DMS53 treated with DMSO at 0.1 percent for 48 hours (cell line): ENCODE measurements around the gene CD300A.

Experiments used
- DNase-seq: peaks from one replicate; lab custom pipeline; 2025; ENCODE audit not compliant: unreplicated experiment; lab: John Stamatoyannopoulos, UW

Gene CD300A

GRCh38 chr17:74439691-74440567 lies 26.5 kb upstream of the CD300A start:
- no peak for DNase-seq

GRCh38 chr17:74441537-74441936 lies 24.9 kb upstream of the CD300A start:
- DNase-seq: no peak

- DNase-seq: no peak
Measured at GRCh38 chr17:74442291-74442669, 24.2 kb upstream of the CD300A start.

GRCh38 chr17:74442670-74443515 lies 23.5 kb upstream of the CD300A start:
- peak; percentile 82 for DNase-seq

DNA sequence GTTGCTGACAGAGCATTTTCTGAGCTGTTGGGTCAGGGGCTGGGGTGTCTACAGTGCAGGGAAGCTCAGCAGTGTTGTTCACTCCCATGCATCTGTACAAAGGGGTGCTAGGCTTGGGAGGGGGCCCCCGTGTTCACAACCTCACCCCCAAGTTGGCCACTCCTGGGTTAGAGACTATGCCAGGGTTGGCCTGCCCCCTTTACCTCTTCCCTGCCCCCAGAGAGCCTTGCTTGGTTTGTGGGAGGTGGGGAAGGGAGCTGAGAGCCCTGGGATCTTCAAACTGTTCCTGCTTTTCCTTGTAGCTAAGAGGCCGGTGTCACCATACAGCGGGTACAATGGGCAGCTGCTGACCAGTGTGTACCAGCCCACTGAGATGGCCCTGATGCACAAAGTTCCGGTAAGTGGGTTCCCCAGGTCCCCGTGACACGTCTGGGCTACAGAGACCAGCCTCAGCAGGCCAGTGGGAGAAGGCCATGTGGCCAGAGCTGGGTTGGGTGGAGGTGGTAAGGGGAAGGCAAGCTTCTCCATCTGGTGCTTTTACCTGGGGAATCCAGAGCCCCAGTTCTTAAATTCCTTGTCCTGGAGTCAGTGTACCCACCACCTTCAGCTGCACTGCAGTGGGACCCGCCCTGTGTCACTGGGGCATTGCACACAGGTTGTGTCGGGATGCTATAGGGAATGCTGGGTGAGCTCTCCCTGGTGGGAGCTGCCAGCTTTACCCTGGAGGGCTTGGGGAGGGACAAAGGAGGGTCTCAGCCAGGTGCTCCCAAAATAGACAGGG lies 22.7 kb upstream of the CD300A start:
- DNase-seq: no peak

DNA sequence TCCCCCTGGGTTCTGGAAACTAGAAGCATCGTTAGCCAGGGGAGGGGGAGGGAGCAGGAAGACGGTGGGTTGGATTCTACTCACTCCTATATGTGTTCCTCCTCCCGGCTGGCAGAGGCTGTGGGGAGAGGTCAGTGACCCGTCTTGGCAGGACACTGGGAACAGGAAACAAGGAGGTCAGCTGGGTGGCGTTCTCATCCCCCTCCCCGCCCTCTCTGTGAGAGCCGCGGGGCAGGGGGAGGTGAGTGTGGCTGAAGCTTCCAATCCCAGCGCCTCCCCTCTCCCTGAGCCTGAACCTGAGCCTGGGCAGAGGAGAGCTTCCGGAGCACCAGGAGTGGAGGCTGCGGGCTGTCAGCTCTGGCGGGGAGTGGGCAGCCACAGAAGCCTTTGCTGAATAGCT lies 22.0 kb upstream of the CD300A start:
- DNase-seq: no peak

DNA sequence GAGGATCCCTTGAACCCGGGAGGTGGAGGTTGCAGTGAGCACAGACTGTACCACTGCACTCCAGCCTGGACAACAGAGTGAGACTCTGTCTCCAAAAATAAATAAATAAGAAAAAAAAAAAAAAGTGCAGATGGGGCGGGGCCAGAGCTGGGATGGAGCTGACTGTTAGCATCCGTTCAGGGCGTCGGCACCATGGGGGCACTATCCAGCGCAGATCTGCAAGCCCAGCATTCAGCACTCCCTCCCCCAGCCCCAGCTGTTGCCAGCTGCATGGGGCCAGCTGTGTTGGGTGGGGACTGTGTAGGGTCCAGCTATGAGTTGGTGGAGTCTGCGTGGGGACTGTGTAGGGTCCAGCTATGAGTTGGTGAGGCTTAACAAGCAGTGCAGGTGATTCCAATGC lies 21.3 kb upstream of the CD300A start:
- DNase-seq: no peak

- no peak for DNase-seq
Measured at GRCh38 chr17:74446551-74447500, 19.6 kb upstream of the CD300A start.

GRCh38 chr17:74447628-74448159 lies 18.7 kb upstream of the CD300A start:
- DNase-seq: no peak

DNA sequence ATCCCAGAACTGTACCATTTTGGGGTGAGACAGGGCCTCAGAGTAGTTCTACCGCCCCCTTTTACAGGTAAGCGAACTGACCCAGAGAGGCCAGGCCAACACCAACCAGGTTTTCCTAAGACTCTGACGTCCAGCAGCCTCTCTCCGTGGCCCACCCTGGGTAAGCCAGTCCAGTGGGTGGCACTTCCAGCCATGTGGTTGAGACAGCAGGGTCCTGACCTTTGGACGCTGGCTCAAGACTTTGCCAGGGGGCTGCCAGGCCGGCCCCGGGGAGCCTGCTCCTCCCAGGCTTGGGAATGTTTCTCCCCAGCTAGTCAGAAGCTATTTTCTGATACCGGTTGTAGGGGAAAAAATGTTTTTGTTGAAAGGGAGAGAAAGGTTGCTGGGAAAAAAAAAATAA lies 17.7 kb upstream of the CD300A start:
- no peak for DNase-seq

DNA sequence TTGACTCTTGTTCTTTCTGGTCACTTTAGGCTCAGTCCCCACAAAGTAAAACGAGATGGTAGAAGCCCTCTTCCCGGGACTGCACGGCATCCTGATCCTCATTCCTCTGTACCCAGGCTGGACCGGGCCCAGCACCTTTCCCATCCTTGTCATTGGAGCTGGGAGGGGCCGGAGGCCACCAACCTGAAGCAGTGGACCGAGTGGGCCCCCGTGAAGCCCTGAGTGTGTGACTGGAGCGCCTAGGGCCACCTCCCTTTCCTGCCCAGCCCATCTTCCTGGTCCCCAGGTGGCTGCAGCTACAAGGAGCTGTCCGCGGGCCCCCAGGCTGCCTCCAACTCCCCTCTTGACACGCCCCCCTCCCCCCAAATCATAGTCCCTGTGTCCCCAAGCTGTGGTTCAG lies 17.1 kb upstream of the CD300A start:
- no peak for DNase-seq

GRCh38 chr17:74449773-74450172 lies 16.7 kb upstream of the CD300A start:
- no peak for DNase-seq

DNA sequence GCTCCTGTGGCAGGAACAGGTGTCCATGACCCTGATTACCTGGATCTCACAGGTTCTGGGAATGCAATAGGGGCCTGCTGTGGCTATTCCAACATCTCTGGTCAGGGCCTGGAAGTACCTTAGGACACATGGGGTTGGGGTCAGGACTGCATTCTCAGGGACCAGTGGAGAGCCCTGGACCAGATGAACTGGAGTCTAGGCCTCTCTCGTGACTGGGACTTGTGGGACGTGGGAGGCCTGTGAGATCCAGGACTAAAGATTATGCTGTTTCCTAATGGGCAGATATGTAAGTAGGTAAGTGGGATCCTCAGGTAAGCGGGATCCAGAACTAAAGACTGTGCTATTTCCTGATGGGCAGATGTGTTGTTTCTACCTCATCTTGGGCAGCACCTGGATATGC lies 16.2 kb upstream of the CD300A start:
- no peak for DNase-seq

DNA sequence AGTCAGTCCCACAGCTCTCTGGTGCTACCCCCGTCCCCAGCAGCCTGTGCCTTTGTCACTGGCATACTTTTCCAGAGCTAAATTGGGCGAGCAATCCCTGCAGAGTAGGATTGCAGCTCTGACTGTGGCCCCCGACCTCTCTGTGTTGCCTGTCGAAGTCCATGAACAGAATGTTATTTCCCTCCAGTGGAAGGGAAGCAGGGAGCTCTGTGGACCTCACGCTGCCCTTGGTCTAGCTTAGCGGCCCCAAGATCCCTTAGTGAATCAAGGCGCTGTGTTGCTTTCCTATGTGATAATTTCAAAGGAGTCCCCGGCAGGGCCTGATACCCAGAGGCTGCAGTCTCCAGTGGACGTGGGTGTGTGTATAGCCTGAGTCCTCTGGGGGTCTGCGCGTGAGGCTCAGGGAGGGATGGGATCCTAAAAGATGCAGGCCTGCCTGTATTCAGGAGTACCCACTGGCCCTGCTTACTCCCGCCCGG lies 15.5 kb upstream of the CD300A start:
- DNase-seq: no peak

GRCh38 chr17:74451557-74451956 lies 14.9 kb upstream of the CD300A start:
- DNase-seq: no peak

GRCh38 chr17:74452033-74452840 lies 14.2 kb upstream of the CD300A start:
- DNase-seq: peak; percentile 79

DNA sequence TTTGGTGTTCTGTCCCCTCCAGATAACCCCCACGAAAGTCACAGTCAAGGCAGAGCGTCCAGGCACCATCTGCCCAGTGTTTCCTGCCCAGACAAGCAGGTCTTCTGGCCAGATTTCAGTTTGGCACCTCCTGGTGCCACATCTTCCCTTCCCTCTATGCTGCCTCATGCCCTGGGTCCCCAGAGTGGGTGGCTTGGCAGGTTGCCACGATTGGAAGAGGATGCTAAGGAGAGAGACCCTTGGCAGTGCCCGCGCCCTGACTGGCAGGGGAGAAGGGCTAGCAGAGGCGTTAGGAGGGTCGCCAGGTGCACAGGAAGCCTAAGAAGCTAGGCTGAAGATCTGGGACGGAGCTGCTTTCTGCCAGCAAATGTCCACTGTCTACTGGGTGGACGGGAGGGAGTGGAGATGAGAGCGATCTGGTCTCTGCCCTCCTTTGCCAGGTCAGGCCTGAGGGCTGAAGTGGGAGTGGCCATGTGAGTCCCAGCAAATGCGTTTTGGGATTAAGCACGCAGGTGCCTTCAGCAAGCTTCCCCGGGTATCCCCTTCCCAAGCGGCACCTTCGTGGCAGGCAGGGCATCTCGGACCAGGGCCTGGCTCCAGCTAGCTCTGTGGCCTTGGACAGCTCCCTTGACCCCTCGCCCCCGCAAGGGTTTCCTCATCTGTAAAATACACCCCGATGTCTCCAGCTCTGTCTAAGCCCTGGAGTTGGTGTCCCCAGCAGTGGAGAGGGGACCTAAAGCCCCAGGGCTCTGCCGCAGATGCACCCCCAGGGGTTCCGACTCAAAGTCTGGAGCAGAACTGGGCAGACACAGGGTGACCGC lies 13.4 kb upstream of the CD300A start:
- no peak for DNase-seq

- DNase-seq: no peak
Measured at GRCh38 chr17:74453665-74454196, 12.7 kb upstream of the CD300A start.
